HFF-Myc (cell line): Measurements from ENCODE around the gene ARHGAP15.

Experiments
- DNase-seq: peaks from one replicate; pipeline ENCODE4 v3.0.0-alpha.2; 2011; ENCODE audit warnings: low read depth; ENCODE audit errors: extremely low read depth
- H3K4me3 ChIP-seq: replicated peaks from 2 replicates; pipeline ENCODE4 v1.5.1; 2011; ENCODE audit warnings: low read depth, mild to moderate bottlenecking, control low read depth, low read length
- CTCF ChIP-seq: IDR thresholded peaks from 2 replicates; pipeline ENCODE4 v1.5.1; 2012; ENCODE audit warnings: mild to moderate bottlenecking, low read depth, low read length, control low read depth; ENCODE audit errors: missing control alignments

ARHGAP15 gene

GRCh38 chr2:143434445-143434844 is 305.2 kb downstream of the ARHGAP15 start:
- no peak for DNase-seq
- no peak for TF ChIP-seq CTCF
- no peak overlapping the region for H3K4me3 ChIP-seq

GRCh38 chr2:143435131-143435530 is 305.9 kb downstream of the ARHGAP15 start:
- no peak for TF ChIP-seq CTCF
- no peak for DNase-seq
- H3K4me3 ChIP-seq = no peak overlapping the region

- TF ChIP-seq CTCF = no peak
- no peak overlapping the region for H3K4me3 ChIP-seq
- no peak for DNase-seq
Observed at GRCh38 chr2:143436951-143437350, 307.7 kb downstream of the ARHGAP15 start.

- no peak for TF ChIP-seq CTCF
- no peak for DNase-seq
- H3K4me3 ChIP-seq = no peak overlapping the region
Observed at GRCh38 chr2:143440411-143441012, 311.3 kb downstream of the ARHGAP15 start.

- no peak overlapping the region for H3K4me3 ChIP-seq
- TF ChIP-seq CTCF = no peak
- DNase-seq = no peak
Observed at GRCh38 chr2:143442193-143442592, 313.0 kb downstream of the ARHGAP15 start.

GRCh38 chr2:143451642-143452281 is 322.5 kb downstream of the ARHGAP15 start:
- TF ChIP-seq CTCF = no peak
- H3K4me3 ChIP-seq = no peak overlapping the region
- DNase-seq = peak; percentile 15

- H3K4me3 ChIP-seq = no peak overlapping the region
- no peak for TF ChIP-seq CTCF
- DNase-seq = no peak
Observed at GRCh38 chr2:143452817-143453451, 323.7 kb downstream of the ARHGAP15 start.
